ENCODE measurements around the gene TDRD1. TPM values are rescaled to one million over a fixed set of nuclear protein-coding genes. Genes with fewer than 3 reads are reported as not detected.
"Not testable (repeated sequence)": the region's sequence is repeated elsewhere in the genome, so short reads cannot be mapped to it uniquely, and the experiment has no call there.

Gene TDRD1
- 1.6 TPM for total RNA-seq

- DNase-seq = no peak
Measured at GRCh38 chr10:114179148-114179547, at the start of gene TDRD1. TSS of gene TDRD1 (plus strand) at chr10:114179353. CDS start at chr10:114187832, 8,479 bp downstream.

GRCh38 chr10:114131094-114131493, 48.1 kb upstream of the TDRD1 start:
- DNase-seq = no peak

- no peak for DNase-seq
Measured at GRCh38 chr10:114135476-114135875, 43.7 kb upstream of the TDRD1 start.

- DNase-seq = no peak
Measured at GRCh38 chr10:114138581-114138980, 40.6 kb upstream of the TDRD1 start.

GRCh38 chr10:114140036-114140435, 39.1 kb upstream of the TDRD1 start:
- DNase-seq = no peak

GRCh38 chr10:114140827-114141226, 38.3 kb upstream of the TDRD1 start:
- not testable (repeated sequence) for DNase-seq

GRCh38 chr10:114142018-114142417, 37.1 kb upstream of the TDRD1 start:
- no peak for DNase-seq

- DNase-seq = no peak
Measured at GRCh38 chr10:114143160-114143559, 36.0 kb upstream of the TDRD1 start.

GRCh38 chr10:114149476-114149875, 29.7 kb upstream of the TDRD1 start:
- DNase-seq = not testable (repeated sequence)

- DNase-seq = no peak
Measured at GRCh38 chr10:114151486-114151885, 27.7 kb upstream of the TDRD1 start.

- no peak for DNase-seq
Measured at GRCh38 chr10:114151892-114152291, 27.3 kb upstream of the TDRD1 start.

GRCh38 chr10:114157912-114158311, 21.2 kb upstream of the TDRD1 start:
- no peak for DNase-seq

GRCh38 chr10:114163062-114163461, 16.1 kb upstream of the TDRD1 start:
- DNase-seq = no peak

- DNase-seq = peak; percentile 18
Measured at GRCh38 chr10:114166043-114166442, 13.1 kb upstream of the TDRD1 start.

- no peak for DNase-seq
Measured at GRCh38 chr10:114166494-114166893, 12.7 kb upstream of the TDRD1 start.

GRCh38 chr10:114167985-114168384, 11.2 kb upstream of the TDRD1 start:
- no peak for DNase-seq

- no peak for DNase-seq
Measured at GRCh38 chr10:114168450-114169009, 10.6 kb upstream of the TDRD1 start.

GRCh38 chr10:114172216-114172615, 6.9 kb upstream of the TDRD1 start:
- DNase-seq = peak; percentile 14

GRCh38 chr10:114172776-114173602, 6.2 kb upstream of the TDRD1 start:
- DNase-seq = peak; percentile 8

GRCh38 chr10:114173603-114173920, 5.6 kb upstream of the TDRD1 start:
- peak; percentile 25 for DNase-seq

GRCh38 chr10:114173921-114174694, 5.0 kb upstream of the TDRD1 start, which contains the start of gene CCDC186:
TSS of gene CCDC186 (minus strand) at chr10:114174203. CDS start at chr10:114163268, 10,935 bp downstream.
- peak; percentile 95 for DNase-seq

- DNase-seq = no peak
Measured at GRCh38 chr10:114174695-114175188, 4.4 kb upstream of the TDRD1 start.

GRCh38 chr10:114175667-114176066, 3.5 kb upstream of the TDRD1 start:
- DNase-seq = no peak

Data from tongue (tissue), 2 donors.